Panc1 (cell line): Measurements from ENCODE around the gene DCAF17. TPM values are rescaled to one million over a fixed set of nuclear protein-coding genes. Genes with fewer than 3 reads are reported as not detected.

Experiments used
- ATAC-seq: fragments of 200-7000 bp; cut with Tn5 transposase; 2 replicates; pipeline ENCODE4 v1.9.1; 2020; ENCODE audit warnings: mild to moderate bottlenecking, moderate library complexity
- BruUV-seq: library from RNA; stranded (reverse); fragments of 400-500 nt; replicated peaks from 2 replicates; lab custom pipeline; 2021; lab: Mats Ljungman, UMichigan
- CTCF ChIA-PET: fragments of 300-600 bp; sonication (Branson Sonifier 250); formaldehyde crosslinking; loops from one replicate; lab custom pipeline; 2022; ENCODE audit warnings: antibody characterized with exemption; lab: Charles Lee
- POLR2A ChIA-PET: fragments of 300-600 bp; sonication (Branson Sonifier 250); formaldehyde crosslinking; loops from one replicate; lab custom pipeline; 2022; ENCODE audit warnings: antibody characterized with exemption; lab: Charles Lee
- DNase-seq: peaks from one replicate; pipeline ENCODE4 v3.0.0-alpha.2; 2010; ENCODE audit warnings: low read depth, low spot score
- H3K27ac ChIP-seq: 2 replicates; pipeline ENCODE4 v1.5.1; 2011; ENCODE audit warnings: mild to moderate bottlenecking, low read length, inconsistent platforms
- H3K27me3 ChIP-seq: fragments of 200-500 bp; sonication (Bioruptor generic); 2 replicates; pipeline ENCODE4 v1.6.0; 2014; ENCODE audit warnings: low read length, inconsistent platforms; ENCODE audit not compliant: control insufficient read depth, insufficient read depth
- H3K36me3 ChIP-seq: fragments of 200-500 bp; sonication (Bioruptor generic); 2 replicates; pipeline ENCODE4 v1.5.1; 2014; ENCODE audit warnings: inconsistent platforms, mild to moderate bottlenecking, low read length, moderate library complexity; ENCODE audit not compliant: control insufficient read depth, insufficient read depth
- H3K4me1 ChIP-seq: 2 replicates; pipeline ENCODE4 v1.5.1; 2011; ENCODE audit warnings: inconsistent platforms, mild to moderate bottlenecking, low read length, moderate library complexity; ENCODE audit not compliant: control insufficient read depth, insufficient read depth
- H3K4me3 ChIP-seq, 2 experiments: 2 replicates each; pipeline ENCODE4 v1.5.1; 2011 to 2012; ENCODE audit warnings: low read depth in 2 of 2, low read length in 2 of 2, mild to moderate bottlenecking in 2 of 2, inconsistent platforms in 1 of 2, moderate library complexity in 1 of 2
- H3K9me3 ChIP-seq: fragments of 200-500 bp; sonication (Bioruptor generic); 2 replicates; pipeline ENCODE4 v1.5.1; 2014; ENCODE audit warnings: low read depth, mild to moderate bottlenecking, inconsistent platforms, low read length, moderate library complexity; ENCODE audit not compliant: control insufficient read depth, insufficient read depth
- CTCF ChIP-seq: fragments of 450-650 bp; IDR thresholded peaks from 2 replicates; pipeline ENCODE4 v1.5.1; 2017; ENCODE audit warnings: mild to moderate bottlenecking
- POLR2AphosphoS5 ChIP-seq: IDR thresholded peaks from 2 replicates; pipeline ENCODE4 v1.6.1; 2012; ENCODE audit warnings: mild to moderate bottlenecking, low read depth, low read length, moderate library complexity
- REST ChIP-seq, 2 experiments: IDR thresholded peaks; 2 replicates each; pipeline ENCODE4 v1.6.1; 2011 to 2012; ENCODE audit warnings: low read depth in 2 of 2, control low read depth in 1 of 2, low read length in 1 of 2, mild to moderate bottlenecking in 1 of 2, moderate library complexity in 1 of 2; ENCODE audit not compliant: insufficient read depth in 1 of 2
- SIN3A ChIP-seq: IDR thresholded peaks from 2 replicates; pipeline ENCODE4 v1.6.1; 2012; ENCODE audit warnings: low read depth, mild to moderate bottlenecking, low read length, moderate library complexity, borderline replicate concordance; ENCODE audit not compliant: insufficient read depth
- TCF7L2 ChIP-seq: IDR thresholded peaks from 2 replicates; pipeline ENCODE4 v1.6.1; 2011; ENCODE audit warnings: mild to moderate bottlenecking, low read depth, low read length, inconsistent platforms
- in situ Hi-C: cut with HindIII; loops from 2 replicates; pipeline ENCODE4 v1.10.0; 2016; ENCODE audit warnings: low sequenced_read_pairs, low pct_unique_long_range_greater_than_20kb
- intact Hi-C: fragments of 100-400 bp; cut with micrococcal nuclease; formaldehyde crosslinking; loops from one replicate; pipeline ENCODE4 v1.10.0; 2022; ENCODE audit not compliant: unreplicated experiment
- total RNA-seq: library from RNA; stranded (reverse); gene quantifications from one replicate; pipeline ENCODE4 v1.2.1, GENCODE V29; 2021; ENCODE audit not compliant: unreplicated experiment

DCAF17 gene
- total RNA-seq, 1 experiment from 2014 or later = 19.0 TPM

- no peaks in the 10 kb centered on the region for H3K27me3 ChIP-seq
- H3K4me1 ChIP-seq = no peaks in the 10 kb centered on the region
- intact Hi-C loops = no loop called here
- no peak overlapping the region for H3K27ac ChIP-seq
- H3K36me3 ChIP-seq = peaks cover 15% of the 10 kb centered on the region
- no peak overlapping the region for H3K4me3 ChIP-seq
- BruUV-seq = no TSS peak
- ATAC-seq (no peak), DNase-seq (no peak)
- ChIA-PET POLR2A (no interaction called here), CTCF (no interaction called here)
- no peak for TF ChIP-seq REST (IDR thresholded peaks at IDR 0.05; ENCODE audit: insufficient read depth in 1 of 2, low read depth in 2 of 2, low read length in 1 of 2)
- TF ChIP-seq CTCF = no peak
- no peak for TF ChIP-seq POLR2AphosphoS5
- no peak for TF ChIP-seq SIN3A
- TF ChIP-seq TCF7L2 = no peak
- in situ Hi-C loops = no loop called here
- no peaks in the 10 kb centered on the region for H3K9me3 ChIP-seq
Measured at GRCh38 chr2:171452773-171453172, 18.7 kb downstream of the DCAF17 start.

GRCh38 chr2:171459498-171459897, 25.5 kb downstream of the DCAF17 start:
- Histone ChIP-seq H3K27ac (no peak overlapping the region), H3K27me3 (no peaks in the 10 kb centered on the region), H3K4me3 (no peak overlapping the region), H3K4me1 (no peaks in the 10 kb centered on the region), H3K9me3 (no peaks in the 10 kb centered on the region), H3K36me3 (peaks cover 2% of the 10 kb centered on the region; the same call in 1 of the 2 replicates)
- POLR2A ChIA-PET = interaction anchor here (0.6 kb wide), 2 partner anchors 390 to 528 kb away, joined by 3 to 5 read pairs; no protein-coding TSS in a partner anchor
- no TSS peak for BruUV-seq
- CTCF ChIA-PET = no interaction called here
- TF ChIP-seq SIN3A (no peak), CTCF (no peak), TCF7L2 (no peak), REST (IDR thresholded peaks at IDR 0.05; ENCODE audit: insufficient read depth in 1 of 2, low read depth in 2 of 2, low read length in 1 of 2) (no peak), POLR2AphosphoS5 (no peak)
- DNase-seq (no peak), ATAC-seq (no peak)
- intact Hi-C loops (no loop called here), in situ Hi-C loops (no loop called here)
